Subcutaneous abdominal adipose tissue (tissue), 5 donors: Measurements from ENCODE around the gene RFX3.

Source experiments
- H3K27ac ChIP-seq: one replicate; pipeline ENCODE4 v1.7.0; 2013; ENCODE audit warnings: low read depth, mild to moderate bottlenecking, inconsistent platforms, low read length, moderate library complexity
- H3K27me3 ChIP-seq, 5 donors: one replicate each; pipeline ENCODE4 v1.7.0; 2013; ENCODE audit warnings: low read length in 5 of 5, inconsistent platforms in 1 of 5; ENCODE audit not compliant: control insufficient read depth in 5 of 5, insufficient read depth in 4 of 5
- H3K36me3 ChIP-seq, 5 donors: one replicate each; pipeline ENCODE4 v1.7.0; 2013; ENCODE audit warnings: low read length in 5 of 5; ENCODE audit not compliant: control insufficient read depth in 5 of 5, insufficient read depth in 5 of 5
- H3K4me1 ChIP-seq, 5 donors: one replicate each; pipeline ENCODE4 v1.7.0; 2013; ENCODE audit warnings: low read length in 5 of 5, mild to moderate bottlenecking in 3 of 5, moderate library complexity in 1 of 5; ENCODE audit not compliant: control insufficient read depth in 5 of 5, insufficient read depth in 5 of 5
- H3K4me3 ChIP-seq, 5 donors: one replicate each; pipeline ENCODE4 v1.7.0; 2013; ENCODE audit warnings: low read length in 5 of 5, low read depth in 1 of 5
- H3K9ac ChIP-seq, 5 donors: one replicate each; pipeline ENCODE4 v1.7.0; 2013; ENCODE audit warnings: low read length in 5 of 5, mild to moderate bottlenecking in 4 of 5, moderate library complexity in 3 of 5
- H3K9me3 ChIP-seq, 5 donors: one replicate each; pipeline ENCODE4 v1.7.0; 2013; ENCODE audit warnings: low read length in 5 of 5; ENCODE audit not compliant: control insufficient read depth in 5 of 5
- donor health status: healthy.
- donor health status: healthy.
- donor health status: healthy.
- donor health status: healthy.
- donor health status: healthy.

RFX3 gene

DNA sequence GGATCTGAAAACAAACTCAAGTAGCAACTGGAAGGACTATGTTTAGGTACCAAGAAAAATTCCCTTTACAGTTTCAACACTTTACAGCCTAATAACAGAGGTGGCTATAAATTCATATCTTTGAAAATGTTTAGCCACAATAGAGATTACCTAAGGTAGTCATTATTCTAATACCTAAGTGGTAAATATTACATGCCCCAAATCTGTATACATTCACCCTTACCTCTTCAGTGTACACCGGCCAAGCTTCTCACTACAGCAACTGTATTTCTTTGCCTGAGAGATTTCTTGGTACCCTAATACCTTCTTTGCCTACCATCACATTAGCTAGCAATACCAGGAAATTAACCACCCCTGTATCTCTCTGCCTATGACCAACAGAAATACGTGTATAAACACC is 154.0 kb downstream of the RFX3 start:
- no peaks in the 10 kb centered on the region for H3K27me3 ChIP-seq
- H3K36me3 ChIP-seq = no peaks in the 10 kb centered on the region
- no peaks in the 10 kb centered on the region for H3K9me3 ChIP-seq
- no peak overlapping the region for H3K27ac ChIP-seq
- no peak overlapping the region for H3K4me3 ChIP-seq
- no peak overlapping the region for H3K9ac ChIP-seq
- H3K4me1 ChIP-seq = no peaks in the 10 kb centered on the region

DNA sequence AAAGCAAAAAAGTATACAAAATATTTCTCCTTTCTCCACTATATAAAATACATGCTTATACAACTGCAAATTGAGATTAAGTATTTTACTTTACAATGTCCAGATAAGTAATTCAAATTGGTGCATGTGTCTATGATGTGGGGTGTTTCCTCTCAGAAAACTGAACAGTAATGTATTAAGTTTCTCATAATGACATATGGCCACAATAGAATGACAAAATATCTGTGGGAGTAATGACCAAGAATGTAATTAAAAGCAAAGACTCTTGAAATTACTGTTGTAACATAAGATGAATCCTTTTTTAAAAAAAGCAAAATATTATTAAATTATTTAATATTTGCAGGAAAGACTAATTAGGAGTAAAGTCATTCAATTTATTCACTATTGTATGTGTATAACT is 155.1 kb downstream of the RFX3 start:
- no peak overlapping the region for H3K9ac ChIP-seq

DNA sequence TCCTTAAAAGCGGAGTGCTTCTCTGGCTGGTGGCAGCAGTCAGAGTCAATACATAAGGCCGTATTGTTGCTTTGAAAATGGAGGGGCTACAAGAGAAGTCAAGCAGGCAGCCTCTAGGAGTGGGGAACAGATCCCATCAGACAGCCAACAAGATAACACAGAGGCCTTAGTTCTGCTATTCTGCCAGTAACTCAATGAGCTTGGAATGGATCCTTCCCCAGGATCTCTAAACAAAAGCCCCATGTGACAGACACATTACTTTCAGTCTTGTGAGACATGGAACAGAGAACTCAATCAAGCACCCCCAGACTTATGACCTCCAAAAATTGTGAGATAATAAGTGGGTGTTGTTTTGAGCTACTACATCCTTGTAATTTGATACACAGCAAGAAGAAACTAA is 158.6 kb downstream of the RFX3 start:
- Histone ChIP-seq H3K4me3 (no peak overlapping the region), H3K36me3 (no peaks in the 10 kb centered on the region), H3K4me1 (no peaks in the 10 kb centered on the region), H3K27me3 (no peaks in the 10 kb centered on the region), H3K9me3 (no peaks in the 10 kb centered on the region), H3K27ac (no peak overlapping the region), H3K9ac (no peak overlapping the region)

More for the DNA sequence above, 155.1 kb downstream of the RFX3 start:
- no peak overlapping the region for H3K4me3 ChIP-seq
- no peaks in the 10 kb centered on the region for H3K36me3 ChIP-seq
- no peak overlapping the region for H3K27ac ChIP-seq
- H3K4me1 ChIP-seq = no peaks in the 10 kb centered on the region
- H3K9me3 ChIP-seq = no peaks in the 10 kb centered on the region
- no peaks in the 10 kb centered on the region for H3K27me3 ChIP-seq

DNA sequence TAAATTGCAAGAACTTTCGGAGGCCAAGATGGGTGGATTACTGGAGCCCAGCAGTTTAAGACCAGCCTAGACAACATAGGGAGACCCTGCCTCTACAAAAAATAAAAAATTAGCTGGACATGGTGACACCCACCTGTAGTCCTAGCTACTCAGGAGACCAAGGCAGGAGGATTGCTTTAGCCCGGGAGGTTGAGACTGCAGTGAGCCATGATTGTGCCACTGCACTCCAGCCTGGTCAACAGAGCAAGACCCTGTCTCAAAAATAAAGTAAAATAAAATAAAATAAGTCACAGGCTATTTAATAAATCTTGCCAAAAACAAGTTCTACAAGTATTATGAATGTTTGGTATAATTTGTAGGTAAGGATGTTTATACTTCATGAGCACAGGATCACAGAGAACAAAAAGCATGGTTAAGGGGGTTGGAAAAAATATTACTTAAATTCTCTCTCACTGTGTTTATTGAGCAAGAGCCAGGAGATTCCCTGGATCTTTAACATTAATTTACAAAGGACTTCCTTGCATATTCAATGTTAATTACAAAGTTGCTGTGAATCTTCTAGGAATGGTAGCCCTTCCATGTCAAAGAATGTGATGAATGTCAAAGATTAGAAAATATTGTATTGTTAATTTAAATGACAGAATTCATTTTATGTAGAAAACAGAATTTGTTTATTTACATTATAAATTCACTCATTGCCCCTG is 164.0 kb downstream of the RFX3 start:
- H3K27me3 ChIP-seq = no peaks in the 10 kb centered on the region
- H3K27ac ChIP-seq = no peak overlapping the region
- H3K9ac ChIP-seq = no peak overlapping the region
- H3K36me3 ChIP-seq = no peaks in the 10 kb centered on the region
- no peak overlapping the region for H3K4me3 ChIP-seq
- H3K4me1 ChIP-seq = peaks cover 0 to 3% (median 0%) of the 10 kb centered on the region in 5 donors
- H3K9me3 ChIP-seq = no peaks in the 10 kb centered on the region

DNA sequence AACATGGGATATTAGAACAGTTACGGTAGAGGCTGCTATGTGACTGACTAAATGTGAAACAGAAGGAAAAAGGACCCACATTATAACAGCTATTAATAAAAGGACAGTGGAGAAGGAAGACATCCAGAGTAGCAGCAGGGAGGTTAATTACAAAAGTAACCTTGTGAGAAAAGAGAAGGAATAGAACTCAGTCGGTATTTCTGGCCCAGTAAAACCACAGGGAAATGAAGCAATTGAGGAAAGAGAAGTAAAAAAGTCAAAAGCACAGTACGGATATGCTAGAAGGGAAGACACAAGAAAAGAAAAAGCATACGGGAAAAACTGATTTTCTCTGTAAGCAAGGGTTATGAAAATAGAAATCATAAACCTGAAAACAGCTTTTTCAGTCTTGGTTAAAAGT is 164.7 kb downstream of the RFX3 start:
- H3K27ac ChIP-seq = no peak overlapping the region

DNA sequence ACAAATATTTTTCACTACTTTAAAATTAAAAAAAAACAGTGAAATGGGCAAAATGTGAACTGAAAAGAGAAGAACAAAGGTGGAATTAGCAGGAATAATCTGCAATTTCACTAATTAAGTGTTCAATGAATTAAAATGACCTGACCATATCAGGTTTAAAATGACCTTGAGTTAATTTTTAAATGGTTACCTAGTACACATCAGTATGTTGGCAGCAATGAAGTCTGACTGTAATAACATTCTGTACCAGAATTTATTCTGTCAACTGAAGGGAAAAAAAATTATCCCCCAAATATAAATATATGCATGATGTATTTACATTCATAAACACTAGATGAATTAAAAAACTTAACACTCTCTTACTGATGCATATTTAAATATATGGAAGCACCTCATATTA is 165.6 kb downstream of the RFX3 start:
- peaks cover 0 to 3% (median 0%) of the 10 kb centered on the region in 5 donors for H3K4me1 ChIP-seq
- H3K27ac ChIP-seq = no peak overlapping the region
- H3K27me3 ChIP-seq = no peaks in the 10 kb centered on the region
- no peak overlapping the region for H3K4me3 ChIP-seq
- no peaks in the 10 kb centered on the region for H3K9me3 ChIP-seq
- no peak overlapping the region for H3K9ac ChIP-seq
- no peaks in the 10 kb centered on the region for H3K36me3 ChIP-seq

More for the DNA sequence above, 164.7 kb downstream of the RFX3 start:
- Histone ChIP-seq H3K9ac (no peak overlapping the region), H3K27me3 (no peaks in the 10 kb centered on the region), H3K4me1 (peaks cover 0 to 3% (median 0%) of the 10 kb centered on the region in 5 donors), H3K9me3 (no peaks in the 10 kb centered on the region), H3K4me3 (no peak overlapping the region), H3K36me3 (no peaks in the 10 kb centered on the region)

DNA sequence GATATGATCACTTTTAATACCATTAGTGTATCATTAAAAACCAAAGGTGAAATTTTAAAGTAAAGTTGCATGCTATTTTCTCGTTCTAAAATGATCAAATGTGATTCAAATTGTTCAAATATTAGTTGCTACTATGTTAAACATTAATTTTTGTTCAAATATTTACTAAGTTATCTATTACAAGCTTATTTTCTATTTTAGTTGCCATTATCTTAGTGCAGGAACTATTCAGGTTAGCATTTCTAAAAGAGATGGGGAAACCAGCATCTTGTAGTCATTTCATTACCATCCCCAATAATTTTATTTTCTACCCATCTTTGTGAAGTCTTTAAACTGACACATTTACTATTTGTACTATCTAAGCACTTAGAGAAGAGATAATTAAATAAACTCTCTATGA is 166.0 kb downstream of the RFX3 start:
- peaks cover 0 to 3% (median 0%) of the 10 kb centered on the region in 5 donors for H3K4me1 ChIP-seq
- no peak overlapping the region for H3K27ac ChIP-seq
- H3K4me3 ChIP-seq = no peak overlapping the region
- H3K9ac ChIP-seq = no peak overlapping the region
- H3K36me3 ChIP-seq = no peaks in the 10 kb centered on the region
- H3K9me3 ChIP-seq = no peaks in the 10 kb centered on the region
- H3K27me3 ChIP-seq = no peaks in the 10 kb centered on the region

DNA sequence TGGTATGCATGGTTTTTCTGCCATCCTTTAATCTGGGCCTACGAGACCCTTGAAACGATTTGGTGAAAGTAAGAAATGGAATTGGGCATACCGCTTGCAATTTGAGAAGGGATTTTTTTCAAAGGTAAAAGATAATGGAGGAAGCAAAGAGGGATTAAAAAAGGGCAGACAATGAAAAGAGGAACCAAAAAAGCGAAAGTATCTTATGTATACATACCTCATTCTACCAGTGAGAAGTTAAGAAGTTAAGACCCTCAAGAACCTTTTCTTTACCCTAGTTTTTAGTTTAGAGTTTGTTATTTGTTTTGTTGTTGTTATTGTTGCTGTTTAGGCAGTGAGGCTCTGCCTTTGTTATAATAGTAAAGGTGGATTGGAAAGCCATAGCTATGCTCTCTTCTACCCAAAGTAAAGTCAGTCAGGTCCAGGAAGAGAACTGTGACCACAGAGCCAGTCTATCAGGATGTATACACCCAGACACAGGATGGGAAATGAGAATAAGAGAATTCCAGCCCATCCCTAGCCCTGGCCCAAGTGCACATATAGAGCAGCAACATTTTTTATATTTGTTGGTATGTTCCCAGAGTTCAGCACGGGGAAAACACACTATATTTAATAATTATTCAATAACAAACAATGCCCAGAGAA is 166.6 kb downstream of the RFX3 start:
- Histone ChIP-seq H3K4me1 (peaks cover 0 to 3% (median 0%) of the 10 kb centered on the region in 5 donors), H3K27ac (no peak overlapping the region), H3K4me3 (no peak overlapping the region), H3K9me3 (peaks cover 0 to under 1% (median 0%) of the 10 kb centered on the region in 5 donors), H3K9ac (no peak overlapping the region), H3K36me3 (no peaks in the 10 kb centered on the region), H3K27me3 (no peaks in the 10 kb centered on the region)

DNA sequence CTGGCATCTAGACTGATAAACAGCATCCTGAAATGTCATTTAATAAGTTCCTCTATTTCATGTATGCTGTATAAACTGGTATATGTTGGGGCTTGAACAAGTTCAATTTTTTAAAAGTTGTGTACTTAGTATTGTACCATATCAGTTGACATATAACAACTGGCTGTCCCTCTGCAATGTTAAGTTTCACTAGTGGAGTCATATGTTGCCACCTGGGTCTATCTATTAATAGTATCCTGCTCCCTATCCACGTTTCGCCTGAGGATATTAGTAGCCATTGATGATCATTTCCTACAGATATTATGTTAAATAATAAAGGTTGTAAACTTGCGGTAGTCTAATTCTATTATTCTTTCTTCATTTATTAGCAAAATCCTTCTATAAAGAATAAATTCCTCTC is 177.6 kb downstream of the RFX3 start:
- Histone ChIP-seq H3K4me3 (no peak overlapping the region), H3K27ac (no peak overlapping the region), H3K27me3 (no peaks in the 10 kb centered on the region), H3K4me1 (no peaks in the 10 kb centered on the region), H3K36me3 (no peaks in the 10 kb centered on the region), H3K9me3 (no peaks in the 10 kb centered on the region), H3K9ac (no peak overlapping the region)

DNA sequence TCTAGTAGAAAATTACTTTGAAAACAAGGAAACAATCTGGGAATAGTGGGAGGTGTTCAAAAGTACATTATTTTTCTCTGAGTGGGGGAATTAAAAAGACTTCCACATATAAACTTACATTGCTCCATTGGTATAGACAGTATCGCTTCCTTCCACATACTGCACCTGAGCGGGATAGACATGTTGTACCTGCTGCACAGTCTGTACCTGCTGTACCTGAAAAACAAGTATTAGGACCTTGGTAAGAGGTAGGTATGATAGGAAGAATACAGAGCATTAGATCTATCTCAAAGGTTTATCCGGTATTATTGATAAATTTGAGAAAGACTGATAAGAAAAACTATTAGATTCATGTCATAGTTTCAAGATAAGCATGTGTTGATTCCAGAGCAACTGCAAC is 179.3 kb downstream of the RFX3 start:
- H3K9me3 ChIP-seq = no peaks in the 10 kb centered on the region
- H3K27ac ChIP-seq = no peak overlapping the region
- H3K4me1 ChIP-seq = no peaks in the 10 kb centered on the region
- H3K36me3 ChIP-seq = no peaks in the 10 kb centered on the region
- H3K4me3 ChIP-seq = no peak overlapping the region
- no peaks in the 10 kb centered on the region for H3K27me3 ChIP-seq
- H3K9ac ChIP-seq = no peak overlapping the region
